Activated naive CD4-positive, alpha-beta T cell treated with anti-CD3 and anti-CD28 coated beads, Interleukin-2, amount 10 ng/mL, durations not matched to agents 5 hours and 36 hours (primary cell): ENCODE measurements around the gene AADAC. TPM values are rescaled to one million over a fixed set of nuclear protein-coding genes. Genes with fewer than 3 reads are reported as not detected.

ENCODE experiments used
- total RNA-seq, 2 experiments: library from RNA; stranded (reverse); gene quantifications; one replicate each; pipeline ENCODE4 v1.2.3, GENCODE V29; 2021

The AADAC gene, protein sequence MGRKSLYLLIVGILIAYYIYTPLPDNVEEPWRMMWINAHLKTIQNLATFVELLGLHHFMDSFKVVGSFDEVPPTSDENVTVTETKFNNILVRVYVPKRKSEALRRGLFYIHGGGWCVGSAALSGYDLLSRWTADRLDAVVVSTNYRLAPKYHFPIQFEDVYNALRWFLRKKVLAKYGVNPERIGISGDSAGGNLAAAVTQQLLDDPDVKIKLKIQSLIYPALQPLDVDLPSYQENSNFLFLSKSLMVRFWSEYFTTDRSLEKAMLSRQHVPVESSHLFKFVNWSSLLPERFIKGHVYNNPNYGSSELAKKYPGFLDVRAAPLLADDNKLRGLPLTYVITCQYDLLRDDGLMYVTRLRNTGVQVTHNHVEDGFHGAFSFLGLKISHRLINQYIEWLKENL
- not detected for total RNA-seq

DNA sequence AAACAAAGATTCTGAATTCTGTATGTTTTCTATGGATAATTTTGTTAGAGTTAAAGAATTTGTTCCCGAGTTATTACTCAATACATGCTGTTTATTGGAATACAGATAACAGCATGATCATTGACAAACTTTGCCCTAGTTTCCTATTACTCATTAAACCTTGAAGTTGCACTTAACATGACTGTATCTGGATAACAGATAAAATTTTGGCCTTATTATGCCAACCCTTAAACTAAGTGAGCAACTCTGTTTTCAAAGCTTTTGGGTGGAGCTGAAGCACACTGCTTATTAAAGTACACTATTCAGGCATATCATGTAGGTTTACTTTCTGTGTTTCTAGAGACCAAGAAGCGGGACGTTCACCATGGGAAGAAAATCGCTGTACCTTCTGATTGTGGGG lies at the start of gene AADAC:
Gene AADAC (plus strand): TSS at position 318 of the 400 bp plus-strand sequence. CDS start 47 bp downstream, at position 365.

DNA sequence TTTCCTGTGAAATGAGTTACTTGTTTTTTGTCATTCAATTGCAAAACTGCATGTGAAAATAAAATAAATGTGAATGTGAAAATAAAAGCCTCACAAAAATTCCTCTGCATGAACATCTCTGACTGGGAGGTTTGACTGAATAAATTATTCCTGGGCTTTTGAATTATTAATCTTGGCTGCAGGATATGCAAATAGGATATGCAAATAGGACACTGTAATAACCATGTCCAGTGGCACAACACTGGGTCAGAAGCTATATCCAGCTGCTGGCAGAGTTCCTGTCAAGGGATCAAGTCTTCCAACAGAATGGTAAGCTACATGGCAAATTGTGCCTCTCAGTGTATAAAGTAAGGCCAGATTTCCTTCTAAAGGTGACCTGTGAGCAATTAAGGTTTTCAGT lies 59.5 kb downstream of the AADAC start, which contains the start of gene SUCNR1:
Gene SUCNR1 (plus strand): TSS at position 246 of the 400 bp plus-strand sequence. CDS start 6,250 bp downstream, outside the sequence.

Other genes with a start within 250 kb of the AADAC start
- gene AADACL2, start 80.2 kb upstream of the AADAC start, total RNA-seq: not detected
- not detected for gene SUCNR1, start 59.5 kb downstream of the AADAC start, total RNA-seq